ENCODE results near the gene TRAPPC6A.

Gene TRAPPC6A

GRCh38 chr19:45138303-45138751 lies 39.7 kb downstream of the TRAPPC6A start:
- Histone ChIP-seq H3K36me3 (replicated peaks; ENCODE audit: low read depth, low read length) (peaks cover 2% of the 10 kb centered on the region), H3K9me3 (ENCODE audit: insufficient read depth, low read length) (no peaks in the 10 kb centered on the region), H4K20me1 (ENCODE audit: insufficient read depth, low read length) (no peaks in the 10 kb centered on the region), H3K4me1 (ENCODE audit: low read length) (peaks cover 28% of the 10 kb centered on the region), H3K4me2 (ENCODE audit: low read length) (peak overlapping the region; percentile 95), H2AFZ (ENCODE audit: low read depth, low read length) (no peak overlapping the region), H3K27ac (ENCODE audit: low read length) (peak overlapping the region; percentile 89; the same call in 1 of the 2 replicates), H3K79me2 (ENCODE audit: low read length) (peaks cover 16% of the 10 kb centered on the region), H3K9ac (ENCODE audit: low read length) (peak overlapping the region; percentile 86; the same call in 1 of the 2 replicates), H3K4me3 (ENCODE audit: low read length) (no peak overlapping the region), H3K27me3 (ENCODE audit: low read depth, low read length) (no peaks in the 10 kb centered on the region)
- no peak for TF ChIP-seq CTCF (IDR thresholded peaks at IDR 0.05; ENCODE audit: low read depth, low read length)
- TF ChIP-seq EZH2phosphoT487 (IDR thresholded peaks at IDR 0.05; ENCODE audit: low read depth): no peak

GRCh38 chr19:45137179-45137761 lies 40.8 kb downstream of the TRAPPC6A start:
- peaks cover 16% of the 10 kb centered on the region for H3K79me2 ChIP-seq (ENCODE audit: low read length)
- H3K9ac ChIP-seq (ENCODE audit: low read length): peak overlapping the region; percentile 86
- H3K4me2 ChIP-seq (ENCODE audit: low read length): peak overlapping the region; percentile 95
- H3K36me3 ChIP-seq (replicated peaks; ENCODE audit: low read depth, low read length): peaks cover 2% of the 10 kb centered on the region
- peaks cover 28% of the 10 kb centered on the region for H3K4me1 ChIP-seq (ENCODE audit: low read length)
- H3K4me3 ChIP-seq (ENCODE audit: low read length): peak overlapping the region; percentile 72
- TF ChIP-seq CTCF (IDR thresholded peaks at IDR 0.05; ENCODE audit: low read depth, low read length): no peak; the same call in 1 of the 2 replicates
- TF ChIP-seq EZH2phosphoT487 (IDR thresholded peaks at IDR 0.05; ENCODE audit: low read depth): no peak
- no peaks in the 10 kb centered on the region for H3K9me3 ChIP-seq (ENCODE audit: insufficient read depth, low read length)
- peak overlapping the region; percentile 89 for H3K27ac ChIP-seq (ENCODE audit: low read length)
- H3K27me3 ChIP-seq (ENCODE audit: low read depth, low read length): no peaks in the 10 kb centered on the region
- no peak overlapping the region; the same call in 1 of the 2 replicates for H2AFZ ChIP-seq (ENCODE audit: low read depth, low read length)
- no peaks in the 10 kb centered on the region for H4K20me1 ChIP-seq (ENCODE audit: insufficient read depth, low read length)

- peaks cover 2% of the 10 kb centered on the region for H3K36me3 ChIP-seq (replicated peaks; ENCODE audit: low read depth, low read length)
- H4K20me1 ChIP-seq (ENCODE audit: insufficient read depth, low read length): no peaks in the 10 kb centered on the region
- no peak for TF ChIP-seq CTCF (IDR thresholded peaks at IDR 0.05; ENCODE audit: low read depth, low read length)
- H3K4me1 ChIP-seq (ENCODE audit: low read length): peaks cover 28% of the 10 kb centered on the region
- H3K27ac ChIP-seq (ENCODE audit: low read length): peak overlapping the region; percentile 89
- peaks cover 16% of the 10 kb centered on the region for H3K79me2 ChIP-seq (ENCODE audit: low read length)
- H2AFZ ChIP-seq (ENCODE audit: low read depth, low read length): no peak overlapping the region
- H3K4me3 ChIP-seq (ENCODE audit: low read length): peak overlapping the region; percentile 72
- H3K9me3 ChIP-seq (ENCODE audit: insufficient read depth, low read length): no peaks in the 10 kb centered on the region
- H3K9ac ChIP-seq (ENCODE audit: low read length): peak overlapping the region; percentile 86
- no peaks in the 10 kb centered on the region for H3K27me3 ChIP-seq (ENCODE audit: low read depth, low read length)
- peak overlapping the region; percentile 95 for H3K4me2 ChIP-seq (ENCODE audit: low read length)
These were observed 41.4 kb downstream of the TRAPPC6A start for GRCh38 chr19:45136507-45137178.

GRCh38 chr19:45135176-45135885 lies 42.7 kb downstream of the TRAPPC6A start:
- no peak overlapping the region for H3K4me3 ChIP-seq (ENCODE audit: low read length)
- H3K27ac ChIP-seq (ENCODE audit: low read length): no peak overlapping the region
- no peak overlapping the region for H3K4me2 ChIP-seq (ENCODE audit: low read length)
- no peak overlapping the region for H2AFZ ChIP-seq (ENCODE audit: low read depth, low read length)
- H3K4me1 ChIP-seq (ENCODE audit: low read length): peaks cover 28% of the 10 kb centered on the region
- peaks cover 16% of the 10 kb centered on the region for H3K79me2 ChIP-seq (ENCODE audit: low read length)
- H3K27me3 ChIP-seq (ENCODE audit: low read depth, low read length): no peaks in the 10 kb centered on the region
- H4K20me1 ChIP-seq (ENCODE audit: insufficient read depth, low read length): no peaks in the 10 kb centered on the region
- H3K36me3 ChIP-seq (replicated peaks; ENCODE audit: low read depth, low read length): peaks cover 2% of the 10 kb centered on the region
- TF ChIP-seq CTCF (IDR thresholded peaks at IDR 0.05; ENCODE audit: low read depth, low read length) (no peak), EZH2phosphoT487 (IDR thresholded peaks at IDR 0.05; ENCODE audit: low read depth) (no peak)
- no peak overlapping the region for H3K9ac ChIP-seq (ENCODE audit: low read length)
- H3K9me3 ChIP-seq (ENCODE audit: insufficient read depth, low read length): no peaks in the 10 kb centered on the region

Data from OCI-LY3 (cell line).